Common myeloid progenitor, CD34-positive (primary cell): ENCODE results near the gene APIP.

Source experiments
- CTCF ChIA-PET: fragments of 350-600 bp; sonication (Branson Sonifier 250); formaldehyde crosslinking; loops from one replicate; lab custom pipeline; 2021; ENCODE audit warnings: antibody characterized with exemption; lab: Charles Lee
- POLR2A ChIA-PET: fragments of 350-600 bp; sonication (Branson Sonifier 250); formaldehyde crosslinking; loops from one replicate; lab custom pipeline; 2021; ENCODE audit warnings: antibody characterized with exemption; lab: Charles Lee
- DNase-seq, 3 donors: peaks; one replicate each; pipeline versions ENCODE4 v3.0.0 to v3.0.0-alpha.2; 2013
- H3K27ac ChIP-seq, 2 experiments: 1 replicate in 1 of 2; 2 replicates in 1 of 2; pipeline ENCODE4 v1.7.0; 2013; ENCODE audit warnings: inconsistent platforms in 2 of 2, low read length in 2 of 2, mild to moderate bottlenecking in 2 of 2, low read depth in 1 of 2, moderate library complexity in 1 of 2; ENCODE audit not compliant: severe bottlenecking in 2 of 2, insufficient read depth in 1 of 2, poor library complexity in 1 of 2
- H3K27me3 ChIP-seq, 5 experiments: replicated peaks in 2 of 5; 1 replicate in 3 of 5; 2 replicates in 2 of 5; pipeline versions ENCODE4 v1.6.1 to v1.7.0; 2013; ENCODE audit warnings: low read length in 4 of 5, mild to moderate bottlenecking in 2 of 5, moderate library complexity in 2 of 5, inconsistent platforms in 1 of 5; ENCODE audit not compliant: insufficient read depth in 5 of 5, control insufficient read depth in 4 of 5
- H3K36me3 ChIP-seq, 4 experiments: 1 replicate in 2 of 4; 2 replicates in 2 of 4; pipeline versions ENCODE4 v1.6.1 to v1.7.0; 2013; ENCODE audit warnings: low read length in 3 of 4, control low read depth in 1 of 4, mild to moderate bottlenecking in 1 of 4; ENCODE audit not compliant: control insufficient read depth in 4 of 4, insufficient read depth in 4 of 4
- H3K4me1 ChIP-seq, 4 experiments: 1 replicate in 3 of 4; 2 replicates in 1 of 4; pipeline versions ENCODE4 v1.6.1 to v1.7.1; 2013; ENCODE audit warnings: low read length in 3 of 4, mild to moderate bottlenecking in 3 of 4, control low read depth in 1 of 4, inconsistent platforms in 1 of 4, moderate library complexity in 1 of 4; ENCODE audit not compliant: control insufficient read depth in 4 of 4, insufficient read depth in 4 of 4; ENCODE audit errors: control extremely low read depth in 1 of 4
- H3K4me3 ChIP-seq, 7 experiments: 1 replicate in 4 of 7; 2 replicates in 3 of 7; pipeline versions ENCODE4 v1.5.1 to v1.7.0; 2013; ENCODE audit warnings: mild to moderate bottlenecking in 7 of 7, low read length in 6 of 7, moderate library complexity in 6 of 7, inconsistent platforms in 2 of 7, low read depth in 2 of 7, control low read depth in 1 of 7; ENCODE audit not compliant: insufficient read depth in 4 of 7, control insufficient read depth in 1 of 7; ENCODE audit errors: extremely low read depth in 1 of 7
- H3K9me3 ChIP-seq, 5 experiments: 1 replicate in 4 of 5; 2 replicates in 1 of 5; pipeline versions ENCODE4 v1.6.1 to v1.7.1; 2013; ENCODE audit warnings: low read length in 4 of 5, mild to moderate bottlenecking in 2 of 5, inconsistent platforms in 1 of 5, low read depth in 1 of 5, moderate library complexity in 1 of 5; ENCODE audit not compliant: control insufficient read depth in 4 of 5, insufficient read depth in 2 of 5; ENCODE audit errors: control extremely low read depth in 1 of 5
- WGBS: methylation state at CpG from one replicate; pipeline ENCODE4 v1.1.5; 2013; ENCODE audit not compliant: insufficient coverage; 5-methylcytosine and 5-hydroxymethylcytosine counted together

Gene APIP

GRCh38 chr11:34890089-34890488 lies 26.1 kb downstream of the APIP start:
- POLR2A ChIA-PET = no interaction called here
- Histone ChIP-seq H3K36me3 (peaks cover 4 to 13% (median 9%) of the 10 kb centered on the region in 4 experiments), H3K27ac (no peak overlapping the region), H3K27me3 (no peaks in the 10 kb centered on the region), H3K9me3 (no peaks in the 10 kb centered on the region), H3K4me3 (no peak overlapping the region), H3K4me1 (no peaks in the 10 kb centered on the region)
- peak; percentile 8 to 30 (median 24) for DNase-seq
- CTCF ChIA-PET = interaction anchor here (0.9 to 5.8 kb wide), 10 partner anchors 8 to 383 kb away, joined by 3 to 85 read pairs (median 4); partner anchors contain the start of gene ELF5
- no CpG with 5 or more reads among the region's 2 CpGs for WGBS

GRCh38 chr11:34887260-34887659 lies 28.9 kb downstream of the APIP start:
- H3K4me3 ChIP-seq = no peak overlapping the region
- H3K27ac ChIP-seq = no peak overlapping the region
- H3K27me3 ChIP-seq = no peaks in the 10 kb centered on the region
- peaks cover 4 to 23% (median 15%) of the 10 kb centered on the region in 4 experiments for H3K36me3 ChIP-seq
- ChIA-PET CTCF (interaction anchor here (1.6 to 3.3 kb wide), 3 partner anchors 97 to 376 kb away, joined by 4 to 29 read pairs (median 4); no protein-coding TSS in a partner anchor), POLR2A (no interaction called here)
- WGBS = no CpG with 5 or more reads among the region's 1 CpG
- no peaks in the 10 kb centered on the region for H3K4me1 ChIP-seq
- DNase-seq = no peak
- H3K9me3 ChIP-seq = no peaks in the 10 kb centered on the region

DNA sequence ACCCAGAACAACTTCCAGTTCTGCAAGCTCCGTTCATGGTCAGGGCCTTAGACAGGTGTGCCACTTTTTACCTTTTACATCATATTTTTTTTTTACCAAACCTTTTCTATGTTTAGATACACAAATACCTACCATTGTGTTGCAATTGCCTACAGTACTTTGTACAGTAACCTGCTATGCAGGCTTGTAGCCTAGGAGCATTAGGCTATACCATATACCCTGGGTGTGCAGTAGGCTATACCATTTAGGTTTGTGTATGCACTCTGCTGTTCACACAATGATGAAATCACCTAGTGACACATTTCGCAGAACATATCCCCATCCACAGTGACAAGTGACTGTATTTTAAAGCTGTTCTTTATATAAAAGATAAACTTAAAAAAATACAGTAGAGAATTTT lies 29.6 kb downstream of the APIP start:
- Histone ChIP-seq H3K4me3 (no peak overlapping the region), H3K27me3 (no peaks in the 10 kb centered on the region), H3K27ac (no peak overlapping the region), H3K4me1 (no peaks in the 10 kb centered on the region), H3K36me3 (peaks cover 6 to 29% (median 19%) of the 10 kb centered on the region in 4 experiments), H3K9me3 (peaks cover 0 to 1% (median 0%) of the 10 kb centered on the region in 5 experiments)
- ChIA-PET POLR2A (interaction anchor here (0.8 kb wide), 1 partner anchor 299 kb away, joined by 3 read pairs; no protein-coding TSS in a partner anchor), CTCF (interaction anchor here (0.6 to 3.3 kb wide), 6 partner anchors 11 to 1006 kb away, joined by 3 to 29 read pairs (median 4); no protein-coding TSS in a partner anchor)
- DNase-seq = no peak
- 100% methylated on average over 1 of the region's 2 CpGs for WGBS

DNA sequence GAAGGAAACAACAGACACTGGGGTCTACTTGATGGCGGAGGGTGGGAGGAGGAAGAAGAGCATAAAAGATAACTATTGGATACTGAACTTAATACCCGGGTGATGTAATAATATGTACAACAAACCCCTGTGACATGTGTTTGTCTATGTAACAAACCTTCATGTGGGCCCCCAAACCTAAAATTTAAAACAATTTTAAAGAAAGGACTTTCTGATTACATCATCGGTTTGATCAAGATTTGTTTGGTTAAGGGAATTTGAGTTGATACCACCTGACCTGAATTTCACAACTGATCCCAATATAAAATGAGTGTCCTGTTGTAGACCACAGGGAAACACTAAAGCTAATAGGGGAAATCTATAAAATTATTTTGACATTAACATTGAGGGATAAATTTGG lies 34.3 kb downstream of the APIP start:
- H3K4me3 ChIP-seq = no peak overlapping the region
- H3K27ac ChIP-seq = no peak overlapping the region
- 100% methylated on average over 1 of the region's 3 CpGs for WGBS
- ChIA-PET POLR2A (no interaction called here), CTCF (interaction anchor here (1.0 to 1.5 kb wide), 2 partner anchors 9 to 39 kb away, joined by 3 to 7 read pairs; no protein-coding TSS in a partner anchor)
- DNase-seq = no peak
- peaks cover 6 to 32% (median 17%) of the 10 kb centered on the region in 4 experiments for H3K36me3 ChIP-seq
- H3K27me3 ChIP-seq = no peaks in the 10 kb centered on the region
- no peaks in the 10 kb centered on the region for H3K4me1 ChIP-seq
- peaks cover 0 to 1% (median 0%) of the 10 kb centered on the region in 5 experiments for H3K9me3 ChIP-seq

- no CpG with 5 or more reads among the region's 3 CpGs for WGBS
- H3K4me3 ChIP-seq = no peak overlapping the region
- ChIA-PET CTCF (no interaction called here), POLR2A (no interaction called here)
- H3K9me3 ChIP-seq = peaks cover 0 to 4% (median 0%) of the 10 kb centered on the region in 5 experiments
- H3K27me3 ChIP-seq = no peaks in the 10 kb centered on the region
- H3K4me1 ChIP-seq = no peaks in the 10 kb centered on the region
- DNase-seq = no peak
- no peak overlapping the region for H3K27ac ChIP-seq
- H3K36me3 ChIP-seq = peaks cover 3 to 18% (median 8%) of the 10 kb centered on the region in 4 experiments
Observed at GRCh38 chr11:34877375-34877975, 38.7 kb downstream of the APIP start.

DNA sequence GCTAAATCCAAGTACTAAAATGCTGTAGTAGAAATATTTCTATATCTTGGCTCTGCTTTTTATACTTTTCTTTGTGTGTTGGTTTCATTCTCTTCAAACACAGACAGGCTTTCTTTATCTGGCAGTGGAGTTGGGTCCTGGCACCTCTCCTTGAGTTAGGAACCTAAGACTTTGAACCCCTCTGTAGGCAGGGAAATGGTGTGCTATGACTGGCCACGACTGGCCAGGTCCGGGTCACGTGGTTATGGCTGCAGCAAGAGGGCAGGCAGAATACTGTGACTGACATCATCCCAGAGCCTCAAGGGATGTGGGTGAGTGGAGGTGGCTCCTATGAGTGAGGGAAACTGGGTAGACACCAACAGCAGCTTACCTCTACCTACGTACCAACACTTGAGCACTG lies 42.0 kb downstream of the APIP start:
- Histone ChIP-seq H3K27me3 (no peaks in the 10 kb centered on the region), H3K9me3 (peaks cover 0 to 2% (median 0%) of the 10 kb centered on the region in 5 experiments), H3K4me3 (no peak overlapping the region), H3K4me1 (peaks cover 0 to 6% (median 0%) of the 10 kb centered on the region in 4 experiments), H3K36me3 (peaks cover 0 to 5% (median 1%) of the 10 kb centered on the region in 4 experiments), H3K27ac (no peak overlapping the region)
- DNase-seq = no peak
- POLR2A ChIA-PET = no interaction called here
- CTCF ChIA-PET = no interaction called here
- WGBS = 85% methylated on average over 2 of the region's 4 CpGs

GRCh38 chr11:34870548-34871196 lies 45.5 kb downstream of the APIP start:
- no peak overlapping the region for H3K4me3 ChIP-seq
- CTCF ChIA-PET = no interaction called here
- H3K27me3 ChIP-seq = no peaks in the 10 kb centered on the region
- peaks cover 0 to 2% (median 0%) of the 10 kb centered on the region in 5 experiments for H3K9me3 ChIP-seq
- peaks cover 0 to 5% (median 1%) of the 10 kb centered on the region in 4 experiments for H3K36me3 ChIP-seq
- WGBS = 96% methylated on average over 4 of the region's 5 CpGs
- peak in 2 of 3 donors; percentile 8 to 14 for DNase-seq
- POLR2A ChIA-PET = no interaction called here
- H3K27ac ChIP-seq = no peak overlapping the region
- H3K4me1 ChIP-seq = peaks cover 0 to 6% (median 0%) of the 10 kb centered on the region in 4 experiments
